BE2C (cell line): Measurements from ENCODE around the gene POLG2.
"Not testable (repeated sequence)": the region's sequence is repeated elsewhere in the genome, so short reads cannot be mapped to it uniquely, and the experiment has no call there.

Experiments
- DNase-seq: peaks from one replicate; pipeline ENCODE4 v3.0.0-alpha.2; 2020
- H3K27me3 ChIP-seq: fragments of 250-450 bp; sonication (Bioruptor Pico); 2 replicates; pipeline ENCODE4 v1.5.1; 2020; ENCODE audit warnings: mild to moderate bottlenecking
- H3K36me3 ChIP-seq: fragments of 250-450 bp; sonication (Bioruptor Pico); 2 replicates; pipeline ENCODE4 v1.5.1; 2020; ENCODE audit warnings: mild to moderate bottlenecking
- H3K4me1 ChIP-seq: fragments of 250-450 bp; sonication (Bioruptor Pico); 2 replicates; pipeline ENCODE4 v1.5.1; 2020
- H3K4me3 ChIP-seq: 2 replicates; pipeline ENCODE4 v1.5.1; 2011; ENCODE audit warnings: low read depth, low read length
- H3K9me3 ChIP-seq: fragments of 250-450 bp; sonication (Bioruptor Pico); 2 replicates; pipeline ENCODE4 v1.5.1; 2020
- CTCF ChIP-seq: IDR thresholded peaks from 2 replicates; pipeline ENCODE4 v1.5.1; 2012; ENCODE audit warnings: mild to moderate bottlenecking, low read depth, low read length

The POLG2 gene

GRCh38 chr17:64437944-64438525 is 58.8 kb downstream of the POLG2 start:
- TF ChIP-seq CTCF = no peak
- Histone ChIP-seq H3K36me3 (no peaks in the 10 kb centered on the region), H3K4me1 (no peaks in the 10 kb centered on the region), H3K27me3 (no peaks in the 10 kb centered on the region), H3K9me3 (no peaks in the 10 kb centered on the region), H3K4me3 (no peak overlapping the region)
- no peak for DNase-seq

DNA sequence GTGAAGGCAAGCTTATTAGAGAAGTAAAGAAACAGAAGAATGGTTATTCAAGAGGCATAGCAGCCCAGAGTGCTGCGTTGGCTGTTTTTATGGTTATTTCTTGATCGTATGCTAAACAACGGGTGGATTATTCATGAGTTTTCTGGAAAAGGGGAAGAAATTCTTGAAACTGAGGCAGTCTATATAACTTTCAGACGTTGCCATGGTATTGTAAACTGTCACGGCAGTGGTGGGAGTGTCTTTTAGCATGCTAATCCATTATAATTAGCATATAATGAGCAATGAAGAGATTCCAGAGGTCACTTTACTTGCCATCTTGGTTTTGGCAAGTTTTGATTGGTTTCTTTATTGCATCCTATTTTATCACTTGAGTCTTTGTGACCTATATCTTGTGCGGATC is 65.3 kb downstream of the POLG2 start:
- no peaks in the 10 kb centered on the region for H3K36me3 ChIP-seq
- H3K27me3 ChIP-seq = peaks cover 14% of the 10 kb centered on the region
- H3K9me3 ChIP-seq = no peaks in the 10 kb centered on the region
- H3K4me1 ChIP-seq = no peaks in the 10 kb centered on the region
- H3K4me3 ChIP-seq = no peak overlapping the region
- DNase-seq = no peak
- no peak for TF ChIP-seq CTCF

DNA sequence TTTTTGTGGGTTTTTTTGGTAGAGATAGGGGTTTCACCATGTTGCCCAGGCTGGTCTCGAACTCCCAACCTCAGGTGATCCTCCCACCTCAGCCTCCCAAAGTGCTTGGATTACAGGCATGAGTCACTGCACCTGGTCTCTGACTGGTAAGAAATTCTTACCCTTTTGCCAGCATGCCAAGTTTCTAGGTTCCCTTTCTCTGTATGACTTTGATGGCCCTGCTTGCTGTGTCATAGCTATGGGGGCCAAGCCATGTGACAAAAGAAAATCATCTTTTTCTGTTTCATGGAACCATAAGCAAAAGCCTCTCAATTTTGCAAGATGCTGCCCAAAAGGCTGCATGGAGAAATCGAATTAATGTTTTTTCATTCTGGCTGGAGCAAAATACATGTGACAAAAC is 66.8 kb downstream of the POLG2 start:
- H3K36me3 ChIP-seq, H3K9me3 ChIP-seq, H3K4me1 ChIP-seq, DNase-seq, H3K4me3 ChIP-seq: not testable (repeated sequence)
- peaks cover 27% of the 10 kb centered on the region for H3K27me3 ChIP-seq

- Histone ChIP-seq H3K36me3 (no peaks in the 10 kb centered on the region), H3K4me3 (no peak overlapping the region), H3K27me3 (peaks cover 30% of the 10 kb centered on the region), H3K9me3 (no peaks in the 10 kb centered on the region), H3K4me1 (no peaks in the 10 kb centered on the region)
- no peak for DNase-seq
- no peak for TF ChIP-seq CTCF
Measured at GRCh38 chr17:64428406-64428805, 68.4 kb downstream of the POLG2 start.
